ENCODE results near the gene MARCHF11.

The MARCHF11 gene

GRCh38 chr5:16179511-16179935 is at the start of gene MARCHF11:
MARCHF11 (minus strand) TSS chr5:16179791; CDS start chr5:16179575, 216 bp downstream.
- in situ Hi-C loops (cut with HindIII; ENCODE audit: low sequenced_read_pairs), result no loop called here
- H3K4me3 ChIP-seq (ENCODE audit: low read depth, low read length), result no peak within 1 kb of the TSS
- no peak for DNase-seq (ENCODE audit: low read depth, low spot score)
- no peak for TF ChIP-seq CTCF (IDR thresholded peaks at IDR 0.05; ENCODE audit: low read depth, low read length)

- no peak for TF ChIP-seq CTCF (IDR thresholded peaks at IDR 0.05; ENCODE audit: low read depth, low read length)
- H3K4me3 ChIP-seq (ENCODE audit: low read depth, low read length), result no peak overlapping the region
- in situ Hi-C loops (cut with HindIII; ENCODE audit: low sequenced_read_pairs), result no loop called here
- DNase-seq (ENCODE audit: low read depth, low spot score), result no peak
Observed at GRCh38 chr5:16225927-16226326, 46.3 kb upstream of the MARCHF11 start.

GRCh38 chr5:16192311-16192710 is 12.7 kb upstream of the MARCHF11 start:
- H3K4me3 ChIP-seq (ENCODE audit: low read depth, low read length), result no peak overlapping the region
- in situ Hi-C loops (cut with HindIII; ENCODE audit: low sequenced_read_pairs), result no loop called here
- TF ChIP-seq CTCF (IDR thresholded peaks at IDR 0.05; ENCODE audit: low read depth, low read length), result no peak
- DNase-seq (ENCODE audit: low read depth, low spot score), result no peak

GRCh38 chr5:16180789-16181082 is 1.1 kb upstream of the MARCHF11 start:
- DNase-seq (ENCODE audit: low read depth, low spot score), result no peak
- in situ Hi-C loops (cut with HindIII; ENCODE audit: low sequenced_read_pairs), result no loop called here
- H3K4me3 ChIP-seq (ENCODE audit: low read depth, low read length), result no peak overlapping the region
- no peak for TF ChIP-seq CTCF (IDR thresholded peaks at IDR 0.05; ENCODE audit: low read depth, low read length)

GRCh38 chr5:16179936-16180788 is 571 bp upstream of the MARCHF11 start:
- H3K4me3 ChIP-seq (ENCODE audit: low read depth, low read length), result no peak overlapping the region
- in situ Hi-C loops (cut with HindIII; ENCODE audit: low sequenced_read_pairs), result no loop called here
- no peak for DNase-seq (ENCODE audit: low read depth, low spot score)
- no peak for TF ChIP-seq CTCF (IDR thresholded peaks at IDR 0.05; ENCODE audit: low read depth, low read length)

GRCh38 chr5:16178745-16179372 is 732 bp downstream of the MARCHF11 start:
- no peak overlapping the region for H3K4me3 ChIP-seq (ENCODE audit: low read depth, low read length)
- in situ Hi-C loops (cut with HindIII; ENCODE audit: low sequenced_read_pairs), result no loop called here
- DNase-seq (ENCODE audit: low read depth, low spot score), result peak; percentile 72
- no peak for TF ChIP-seq CTCF (IDR thresholded peaks at IDR 0.05; ENCODE audit: low read depth, low read length)

Data from astrocyte of the spinal cord (primary cell).